ENCODE data around the gene EOMES. TPM values are rescaled to one million over a fixed set of nuclear protein-coding genes. Genes with fewer than 3 reads are reported as not detected.

The EOMES gene
- total RNA-seq, 1 donor from 2014 or later = 0.42 TPM

GRCh38 chr3:27681249-27681748 is 40.8 kb downstream of the EOMES start:
- DNase-seq (ENCODE audit: low spot score) = no peak

DNA sequence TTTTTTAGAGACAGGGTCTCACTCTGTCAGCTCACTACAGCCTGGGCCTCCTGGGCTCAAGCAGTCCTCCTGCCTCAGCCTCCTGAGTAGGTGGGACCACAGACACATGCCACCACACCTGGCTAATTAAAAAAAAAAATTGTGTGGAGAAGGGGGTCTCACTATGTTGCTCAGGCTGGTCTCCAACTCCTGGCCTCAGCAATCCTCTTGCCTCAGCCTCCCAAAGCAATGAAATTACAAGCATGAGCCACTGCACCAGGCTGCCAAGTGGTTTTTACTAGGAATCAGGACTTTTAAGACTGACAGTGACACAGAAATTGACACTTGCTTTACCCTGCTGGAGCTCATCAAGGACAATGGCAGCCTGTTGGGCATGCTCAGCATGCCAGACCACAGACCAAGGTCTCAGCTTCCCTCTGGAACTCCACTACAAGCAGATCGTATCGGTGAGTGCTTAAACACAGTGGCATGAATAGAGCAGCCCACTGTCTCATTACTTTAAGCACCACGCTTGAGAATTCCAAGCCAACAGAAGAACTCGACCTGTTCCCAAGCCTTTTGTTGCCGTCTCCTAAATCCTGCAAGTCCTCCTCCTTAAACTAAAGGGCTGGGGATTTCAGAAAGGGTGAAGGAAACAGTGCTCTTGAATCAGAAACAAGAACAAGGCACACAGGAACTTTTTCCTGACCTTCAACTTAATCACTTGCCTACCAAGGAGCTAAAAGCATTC is 41.4 kb downstream of the EOMES start:
- no peak for DNase-seq (ENCODE audit: low spot score)

DNA sequence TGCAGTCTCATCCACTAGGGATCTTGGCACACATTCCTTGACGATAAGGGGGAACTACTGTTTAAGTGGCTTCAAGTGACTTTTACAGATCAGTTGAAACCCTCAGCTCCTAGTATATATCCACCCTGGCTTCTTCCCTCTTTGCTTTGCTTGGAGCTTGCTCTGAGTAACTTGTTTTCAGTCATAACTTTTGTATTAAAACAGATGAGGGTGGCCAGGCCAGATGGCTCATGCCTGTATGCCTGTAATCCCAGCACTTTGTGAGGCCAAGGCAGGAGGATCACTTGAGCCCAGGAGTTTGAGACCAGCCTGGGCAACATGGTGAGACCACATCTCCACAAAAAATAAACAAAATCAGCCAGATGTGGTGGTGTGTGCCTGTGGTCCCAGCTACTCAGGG is 42.4 kb downstream of the EOMES start:
- no peak for DNase-seq (ENCODE audit: low spot score)

GRCh38 chr3:27678234-27678633 is 43.9 kb downstream of the EOMES start:
- DNase-seq (ENCODE audit: low spot score) = no peak

DNA sequence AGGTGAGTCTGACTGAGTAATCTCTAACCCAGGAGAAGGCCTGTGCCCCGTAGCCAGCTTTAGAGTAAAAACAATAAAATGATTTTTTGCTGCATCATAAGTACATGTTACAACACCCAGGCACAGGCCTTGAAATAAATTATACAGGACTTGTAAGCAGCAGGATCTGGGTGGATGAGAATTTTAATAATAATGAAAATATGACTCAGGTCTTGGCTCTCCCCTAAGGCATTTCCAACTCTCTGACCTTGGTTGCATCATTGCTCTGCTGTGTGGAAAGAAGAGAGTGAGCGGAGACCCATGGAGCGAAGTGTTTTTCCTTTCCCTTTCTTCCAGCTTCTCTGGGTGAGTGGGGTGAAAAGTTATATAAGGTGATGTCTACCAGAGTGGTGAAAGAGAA is 44.6 kb downstream of the EOMES start:
- DNase-seq (ENCODE audit: low spot score) = no peak

DNA sequence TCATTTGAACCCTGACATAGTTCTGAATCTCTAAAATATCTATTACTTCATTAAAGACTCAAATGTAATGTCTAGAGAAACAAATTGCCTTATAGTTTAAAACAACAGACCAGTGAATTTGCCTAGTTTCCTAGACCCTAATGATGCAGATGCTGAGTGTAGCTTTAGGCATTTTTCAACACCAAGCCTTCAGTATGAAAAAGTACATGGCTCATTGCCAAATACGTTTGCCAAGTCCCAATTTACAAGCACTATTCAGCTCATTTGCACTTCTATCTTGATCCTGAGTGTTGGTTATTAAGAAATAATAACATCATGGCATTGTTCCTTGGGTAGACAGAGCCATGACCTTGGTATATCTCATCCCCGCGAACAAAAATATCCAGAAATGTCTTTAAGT is 46.8 kb downstream of the EOMES start:
- no peak for DNase-seq (ENCODE audit: low spot score)

- no peak for DNase-seq (ENCODE audit: low spot score)
These were observed 48.4 kb downstream of the EOMES start for GRCh38 chr3:27673701-27674100.

DNA sequence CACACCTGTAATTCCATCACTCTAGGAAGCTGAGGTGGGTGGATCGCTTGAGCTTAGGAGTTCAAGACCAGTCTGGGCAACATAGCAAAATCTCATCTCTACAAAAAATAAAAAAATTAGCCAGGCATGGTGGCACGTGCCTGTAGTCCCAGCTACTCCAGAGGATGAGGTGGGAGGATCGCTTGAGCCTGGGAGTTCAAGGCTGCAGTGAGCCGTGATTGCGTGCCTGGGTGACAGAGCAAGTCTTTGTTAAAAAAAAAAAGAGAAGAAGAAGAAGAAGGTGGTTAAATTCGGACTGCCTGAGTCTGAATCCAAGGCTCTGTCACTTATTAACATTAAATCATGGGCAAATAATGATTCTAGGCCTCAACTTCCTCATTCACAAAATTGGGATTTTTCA is 51.0 kb downstream of the EOMES start:
- DNase-seq (ENCODE audit: low spot score) = no peak

DNA sequence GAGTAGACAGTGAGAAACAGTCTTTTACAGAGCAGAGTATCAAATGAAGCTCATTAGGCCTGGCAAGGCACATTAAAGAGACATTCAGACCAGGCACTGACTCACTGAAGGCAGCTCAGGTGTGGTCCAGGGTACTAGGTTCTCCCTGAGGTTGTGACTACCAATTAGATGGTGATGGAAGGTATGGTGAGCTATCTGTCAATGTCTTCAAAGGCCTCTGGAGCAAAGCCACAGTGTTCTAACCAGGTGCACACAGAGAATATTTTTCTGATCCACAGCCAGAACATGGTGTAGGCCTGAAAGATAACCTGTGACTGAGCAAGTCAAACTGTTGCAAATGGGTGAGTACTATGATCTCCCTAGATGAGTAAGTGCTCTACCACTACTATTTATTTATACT is 51.5 kb downstream of the EOMES start:
- DNase-seq (ENCODE audit: low spot score) = no peak

GRCh38 chr3:27669591-27669990 is 52.5 kb downstream of the EOMES start:
- no peak for DNase-seq (ENCODE audit: low spot score)

DNA sequence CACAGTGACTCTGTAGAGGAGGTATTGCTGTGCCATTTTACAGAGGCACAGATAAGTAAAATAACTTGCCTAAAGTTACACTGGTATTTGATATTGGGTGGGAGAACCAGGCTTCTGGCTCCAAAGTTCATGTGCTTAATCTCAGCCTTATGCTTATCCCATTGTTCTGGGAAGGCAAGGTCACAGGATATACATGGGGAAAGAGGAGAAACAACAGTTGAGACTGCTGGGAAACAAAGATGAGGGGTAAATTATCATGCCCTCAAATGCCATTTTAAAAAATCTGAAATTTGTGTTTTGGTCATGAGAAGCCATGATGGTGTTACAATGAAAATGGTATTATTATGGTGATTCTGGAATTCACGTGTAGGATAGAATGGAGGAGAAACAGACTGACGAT is 54.4 kb downstream of the EOMES start:
- no peak for DNase-seq (ENCODE audit: low spot score)

GRCh38 chr3:27666708-27667107 is 55.4 kb downstream of the EOMES start:
- no peak for DNase-seq (ENCODE audit: low spot score)

DNA sequence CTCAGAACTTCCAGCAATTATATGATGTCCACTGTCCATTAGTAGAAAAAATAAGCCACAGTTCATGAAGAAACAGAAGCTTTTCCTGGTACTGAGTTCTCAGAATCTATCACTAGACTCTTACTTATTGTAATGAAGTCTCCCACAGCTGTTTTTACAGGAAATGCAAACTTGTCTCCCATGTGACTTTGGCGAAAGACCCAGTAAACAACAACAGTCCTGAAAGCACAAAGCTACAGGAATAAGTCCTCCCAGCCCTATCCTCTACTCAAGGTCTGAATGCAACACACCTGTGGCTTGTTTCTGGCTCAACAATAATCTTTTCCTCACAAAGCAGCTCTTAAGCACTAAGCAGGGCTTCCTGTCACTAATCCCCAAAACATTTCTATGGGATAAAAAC is 55.9 kb downstream of the EOMES start:
- no peak for DNase-seq (ENCODE audit: low spot score)

Other genes with a start within 250 kb of the EOMES start
- 29.2 TPM for gene SLC4A7, start 237.9 kb downstream of the EOMES start, total RNA-seq